GM10847 (cell line): Measurements from ENCODE around the gene TMEM59L.

Source experiments
- POLR2A ChIP-seq: IDR thresholded peaks from 2 replicates; pipeline ENCODE4 v1.6.1; 2011; ENCODE audit not compliant: insufficient read length; ENCODE audit errors: extremely low read depth

Gene TMEM59L

DNA sequence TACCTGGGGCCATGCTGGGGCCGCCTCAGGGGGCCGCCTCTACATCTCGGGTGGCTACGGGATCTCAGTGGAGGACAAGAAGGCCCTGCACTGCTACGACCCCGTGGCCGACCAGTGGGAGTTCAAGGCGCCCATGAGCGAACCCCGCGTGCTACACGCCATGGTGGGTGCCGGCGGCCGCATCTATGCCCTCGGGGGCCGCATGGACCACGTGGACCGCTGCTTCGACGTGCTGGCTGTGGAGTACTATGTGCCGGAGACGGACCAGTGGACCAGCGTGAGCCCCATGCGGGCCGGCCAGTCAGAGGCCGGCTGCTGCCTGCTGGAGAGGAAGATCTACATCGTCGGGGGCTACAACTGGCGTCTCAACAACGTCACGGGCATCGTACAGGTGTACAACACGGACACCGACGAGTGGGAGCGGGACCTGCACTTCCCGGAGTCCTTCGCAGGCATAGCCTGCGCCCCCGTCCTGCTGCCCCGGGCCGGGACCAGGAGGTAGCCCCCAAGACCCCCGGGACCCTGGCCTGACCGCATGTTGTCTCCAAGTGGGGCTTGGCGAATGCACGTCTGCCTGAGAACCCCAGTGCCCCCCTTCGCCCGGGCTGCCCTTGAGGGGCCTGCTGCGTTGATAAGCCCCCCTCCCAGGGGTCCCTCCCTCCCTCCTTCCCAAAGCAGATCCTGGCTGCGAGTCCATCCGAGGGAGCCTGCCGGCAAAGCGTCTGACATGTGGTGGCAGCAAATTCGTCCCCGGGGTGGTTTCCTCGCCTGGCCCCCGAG is 56.3 kb downstream of the TMEM59L start:
- TF ChIP-seq POLR2A = no peak

DNA sequence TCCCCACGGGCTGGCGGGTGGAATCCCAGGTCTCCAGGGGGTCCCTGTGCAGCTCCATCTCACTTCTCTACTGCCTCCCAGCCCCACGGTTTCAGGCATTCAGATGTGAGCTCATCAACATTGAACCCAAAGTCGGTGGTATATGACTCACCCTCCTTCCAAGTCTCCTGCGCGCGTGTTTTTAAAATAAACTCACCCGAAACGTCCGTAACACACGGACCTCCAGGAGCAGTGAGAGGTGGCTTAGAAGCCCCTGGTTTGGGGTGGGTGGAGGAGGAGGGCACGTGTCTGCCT is 56.8 kb downstream of the TMEM59L start:
- no peak for TF ChIP-seq POLR2A

DNA sequence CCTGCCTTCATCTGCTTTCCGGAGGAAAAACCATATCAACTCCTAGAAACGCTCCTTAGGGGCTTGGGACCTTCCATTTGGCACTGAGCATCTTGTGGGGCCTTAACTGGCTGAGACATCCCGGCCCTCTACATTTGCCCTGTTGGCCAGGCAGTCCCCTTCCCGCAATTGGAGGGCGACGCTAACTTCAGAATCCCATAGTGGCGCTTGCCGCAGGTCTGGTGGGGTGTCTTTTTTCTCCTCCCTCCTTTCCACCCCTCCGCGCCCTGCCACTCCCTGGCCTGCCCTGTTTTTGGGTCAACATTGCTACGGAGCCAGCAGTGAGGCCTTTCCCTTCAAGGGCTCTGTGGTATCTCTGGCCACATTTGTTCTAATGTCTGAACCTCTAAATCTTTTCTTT is 57.2 kb downstream of the TMEM59L start:
- TF ChIP-seq POLR2A = no peak

DNA sequence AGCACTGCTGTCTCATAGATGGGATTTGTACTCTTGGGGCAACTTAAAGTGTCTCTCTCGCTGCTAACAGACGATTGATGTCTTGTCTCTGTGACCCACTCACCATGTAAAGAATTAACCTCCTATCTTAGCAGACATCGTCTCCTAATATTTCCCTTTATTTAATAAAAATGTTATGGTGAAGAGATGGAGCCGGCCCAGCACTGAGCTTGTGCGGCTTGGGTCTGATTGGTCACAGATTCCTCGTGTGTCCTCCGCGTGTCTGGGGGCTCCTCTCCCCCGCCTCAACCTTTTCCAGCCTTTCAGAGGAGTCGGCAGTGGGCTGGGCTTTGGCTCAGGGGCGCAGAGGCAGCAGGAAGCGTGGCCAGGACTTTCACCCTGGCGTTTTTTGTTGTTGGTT is 57.6 kb downstream of the TMEM59L start:
- no peak for TF ChIP-seq POLR2A
